BLaER1 (cell line): ENCODE results near the gene IL1A.
A peak's percentile ranks its signal among the peaks of the same experiment; 100 is the strongest.

ENCODE experiments used
- H3K27ac ChIP-seq: shearing (Covaris generic); formaldehyde crosslinking; 2 replicates; pipeline ENCODE4 v1.8.1; 2022
- H3K27me3 ChIP-seq: shearing (Covaris generic); formaldehyde crosslinking; 2 replicates; pipeline ENCODE4 v1.8.1; 2022
- H3K36me3 ChIP-seq: shearing (Covaris generic); formaldehyde crosslinking; 2 replicates; pipeline ENCODE4 v1.8.1; 2022
- H3K4me1 ChIP-seq: shearing (Covaris generic); formaldehyde crosslinking; 2 replicates; pipeline ENCODE4 v1.8.1; 2022
- H3K4me2 ChIP-seq: shearing (Covaris generic); formaldehyde crosslinking; 2 replicates; pipeline ENCODE4 v1.8.1; 2022
- H3K4me3 ChIP-seq: shearing (Covaris generic); formaldehyde crosslinking; 2 replicates; pipeline ENCODE4 v1.8.1; 2022
- H3K9ac ChIP-seq: shearing (Covaris generic); formaldehyde crosslinking; 2 replicates; pipeline ENCODE4 v1.8.1; 2022
- H3K9me3 ChIP-seq: shearing (Covaris generic); formaldehyde crosslinking; 2 replicates; pipeline ENCODE4 v1.8.1; 2022
- H4K20me1 ChIP-seq: shearing (Covaris generic); formaldehyde crosslinking; 2 replicates; pipeline ENCODE4 v1.8.1; 2022
- Cebpa-rat ChIP-seq: shearing (Covaris generic); IDR thresholded peaks from 2 replicates; pipeline ENCODE4 v1.8.1; 2022

Gene IL1A

GRCh38 chr2:112783187-112783714, 1.0 kb downstream of the IL1A start:
- H3K36me3 ChIP-seq: no peaks in the 10 kb centered on the region
- no peak overlapping the region for H3K9ac ChIP-seq
- no peaks in the 10 kb centered on the region for H3K9me3 ChIP-seq
- peaks cover 8% of the 10 kb centered on the region for H3K4me1 ChIP-seq
- no peak overlapping the region for H3K27ac ChIP-seq
- no peak overlapping the region for H3K4me3 ChIP-seq
- no peaks in the 10 kb centered on the region for H3K27me3 ChIP-seq
- TF ChIP-seq Cebpa-rat: no peak
- H3K4me2 ChIP-seq: no peak overlapping the region
- H4K20me1 ChIP-seq: no peaks in the 10 kb centered on the region

- no peak overlapping the region; the same call in 1 of the 2 replicates for H3K4me2 ChIP-seq
- H3K9ac ChIP-seq: no peak overlapping the region
- H3K9me3 ChIP-seq: no peaks in the 10 kb centered on the region
- TF ChIP-seq Cebpa-rat: no peak
- H3K27ac ChIP-seq: no peak overlapping the region
- no peaks in the 10 kb centered on the region for H3K27me3 ChIP-seq
- peaks cover 11% of the 10 kb centered on the region for H3K4me1 ChIP-seq
- H3K36me3 ChIP-seq: no peaks in the 10 kb centered on the region
- no peaks in the 10 kb centered on the region for H4K20me1 ChIP-seq
- no peak overlapping the region for H3K4me3 ChIP-seq
These were observed 2.0 kb downstream of the IL1A start for GRCh38 chr2:112782234-112782799.

GRCh38 chr2:112779598-112779997, 4.7 kb downstream of the IL1A start:
- no peak overlapping the region for H3K4me2 ChIP-seq
- peaks cover 22% of the 10 kb centered on the region for H3K4me1 ChIP-seq
- no peak overlapping the region for H3K9ac ChIP-seq
- TF ChIP-seq Cebpa-rat: no peak
- no peak overlapping the region for H3K4me3 ChIP-seq
- H3K27me3 ChIP-seq: no peaks in the 10 kb centered on the region
- no peaks in the 10 kb centered on the region for H3K36me3 ChIP-seq
- no peak overlapping the region for H3K27ac ChIP-seq
- no peaks in the 10 kb centered on the region for H4K20me1 ChIP-seq
- H3K9me3 ChIP-seq: no peaks in the 10 kb centered on the region

- H3K27ac ChIP-seq: no peak overlapping the region
- H3K4me2 ChIP-seq: peak overlapping the region; percentile 36
- no peaks in the 10 kb centered on the region for H3K9me3 ChIP-seq
These were observed 7.3 kb downstream of the IL1A start for GRCh38 chr2:112777036-112777435.

GRCh38 chr2:112776113-112776512, 8.2 kb downstream of the IL1A start:
- H3K4me1 ChIP-seq: peaks cover 19% of the 10 kb centered on the region
- H4K20me1 ChIP-seq: no peaks in the 10 kb centered on the region
- H3K9ac ChIP-seq: no peak overlapping the region
- H3K27me3 ChIP-seq: no peaks in the 10 kb centered on the region
- no peaks in the 10 kb centered on the region for H3K9me3 ChIP-seq
- no peak for TF ChIP-seq Cebpa-rat
- H3K27ac ChIP-seq: no peak overlapping the region
- no peak overlapping the region for H3K4me3 ChIP-seq
- H3K4me2 ChIP-seq: peak overlapping the region; percentile 5; the same call in 1 of the 2 replicates
- no peaks in the 10 kb centered on the region for H3K36me3 ChIP-seq

More at GRCh38 chr2:112777036-112777435, 7.3 kb downstream of the IL1A start:
- Histone ChIP-seq H3K27me3 (no peaks in the 10 kb centered on the region), H3K4me3 (no peak overlapping the region), H3K4me1 (peaks cover 20% of the 10 kb centered on the region), H4K20me1 (no peaks in the 10 kb centered on the region), H3K9ac (no peak overlapping the region), H3K36me3 (no peaks in the 10 kb centered on the region)
- TF ChIP-seq Cebpa-rat: no peak

GRCh38 chr2:112774536-112775285, 9.6 kb downstream of the IL1A start:
- Histone ChIP-seq H3K4me1 (peaks cover 19% of the 10 kb centered on the region), H3K4me3 (no peak overlapping the region), H3K9me3 (no peaks in the 10 kb centered on the region), H3K27me3 (no peaks in the 10 kb centered on the region), H3K4me2 (no peak overlapping the region), H4K20me1 (no peaks in the 10 kb centered on the region), H3K36me3 (no peaks in the 10 kb centered on the region), H3K27ac (no peak overlapping the region), H3K9ac (no peak overlapping the region)
- no peak for TF ChIP-seq Cebpa-rat

GRCh38 chr2:112773556-112773955, 10.7 kb downstream of the IL1A start:
- Histone ChIP-seq H3K36me3 (no peaks in the 10 kb centered on the region), H4K20me1 (no peaks in the 10 kb centered on the region), H3K4me2 (no peak overlapping the region), H3K27me3 (no peaks in the 10 kb centered on the region), H3K4me1 (peaks cover 19% of the 10 kb centered on the region), H3K9ac (no peak overlapping the region), H3K9me3 (no peaks in the 10 kb centered on the region), H3K4me3 (no peak overlapping the region), H3K27ac (no peak overlapping the region)
- no peak for TF ChIP-seq Cebpa-rat

GRCh38 chr2:112772911-112773475, 11.3 kb downstream of the IL1A start:
- no peak overlapping the region for H3K9ac ChIP-seq
- H3K27me3 ChIP-seq: no peaks in the 10 kb centered on the region
- H3K4me3 ChIP-seq: no peak overlapping the region
- H3K27ac ChIP-seq: no peak overlapping the region
- no peak overlapping the region for H3K4me2 ChIP-seq
- no peaks in the 10 kb centered on the region for H3K36me3 ChIP-seq
- H3K9me3 ChIP-seq: 0 out of 2 replicates have a peak, but pooled peaks cover under 1% of the 10 kb centered on the region
- no peak for TF ChIP-seq Cebpa-rat
- H4K20me1 ChIP-seq: no peaks in the 10 kb centered on the region
- peaks cover 20% of the 10 kb centered on the region for H3K4me1 ChIP-seq

- peaks cover 7% of the 10 kb centered on the region; the same call in 1 of the 2 replicates for H3K9me3 ChIP-seq
- no peak overlapping the region for H3K9ac ChIP-seq
- H3K4me1 ChIP-seq: peaks cover 24% of the 10 kb centered on the region
- H3K27me3 ChIP-seq: no peaks in the 10 kb centered on the region
- TF ChIP-seq Cebpa-rat: no peak
- no peaks in the 10 kb centered on the region for H4K20me1 ChIP-seq
- no peak overlapping the region for H3K4me3 ChIP-seq
- H3K36me3 ChIP-seq: no peaks in the 10 kb centered on the region
- H3K4me2 ChIP-seq: no peak overlapping the region
- H3K27ac ChIP-seq: no peak overlapping the region
These were observed 12.0 kb downstream of the IL1A start for GRCh38 chr2:112772322-112772721.

GRCh38 chr2:112768432-112768831, 15.9 kb downstream of the IL1A start:
- H3K27me3 ChIP-seq: no peaks in the 10 kb centered on the region
- H3K4me2 ChIP-seq: peak overlapping the region; percentile 47; the same call in 1 of the 2 replicates
- no peak overlapping the region for H3K9ac ChIP-seq
- H3K4me1 ChIP-seq: peaks cover 31% of the 10 kb centered on the region
- H3K27ac ChIP-seq: no peak overlapping the region; the same call in 1 of the 2 replicates
- H3K9me3 ChIP-seq: peaks cover 16% of the 10 kb centered on the region; the same call in 1 of the 2 replicates
- H4K20me1 ChIP-seq: no peaks in the 10 kb centered on the region
- no peak for TF ChIP-seq Cebpa-rat
- no peak overlapping the region; the same call in 1 of the 2 replicates for H3K4me3 ChIP-seq
- no peaks in the 10 kb centered on the region for H3K36me3 ChIP-seq
